Tibial nerve (tissue), 4 donors: ENCODE measurements around the gene CFAP221. TPM values are rescaled to one million over a fixed set of nuclear protein-coding genes. Genes with fewer than 3 reads are reported as not detected.

Experiments
- DNase-seq, 2 donors: peaks; one replicate each; pipeline ENCODE4 v3.0.0-alpha.2; 2019; ENCODE audit warnings: low spot score in 2 of 2
- H3K27ac ChIP-seq, 4 donors: fragments of 200-600 bp; sonication (generic) in 3 of 4; one replicate each; pipeline ENCODE4 v1.5.1; 2017 to 2019; ENCODE audit warnings: mild to moderate bottlenecking in 1 of 4
- H3K27me3 ChIP-seq, 2 donors: fragments of 200-600 bp; sonication (generic) in 1 of 2; one replicate each; pipeline versions ENCODE4 v1.5.1 to v1.6.0; 2017 to 2019
- H3K36me3 ChIP-seq, 3 donors: fragments of 200-600 bp; sonication (generic); one replicate each; pipeline ENCODE4 v1.5.1; 2018 to 2019
- H3K4me1 ChIP-seq, 4 donors: fragments of 200-600 bp; sonication (generic) in 3 of 4; one replicate each; pipeline ENCODE4 v1.5.1; 2017 to 2019
- H3K4me3 ChIP-seq, 4 donors: fragments of 200-600 bp; sonication (generic) in 3 of 4; one replicate each; pipeline ENCODE4 v1.5.1; 2017 to 2019; ENCODE audit warnings: mild to moderate bottlenecking in 1 of 4, moderate library complexity in 1 of 4
- H3K9me3 ChIP-seq, 4 donors: fragments of 200-600 bp; sonication (generic) in 3 of 4; one replicate each; pipeline ENCODE4 v1.5.1; 2017 to 2019
- CTCF ChIP-seq, 5 experiments: fragments of 200-600 bp in 3 of 5; fragments of 450-650 bp in 2 of 5; sonication (generic) in 3 of 5; IDR thresholded peaks; one replicate each; pipeline ENCODE4 v1.5.1; 2016 to 2019; ENCODE audit warnings: antibody characterized with exemption in 5 of 5, mild to moderate bottlenecking in 3 of 5, moderate library complexity in 2 of 5
- EP300 ChIP-seq, 2 donors: sonication (generic); formaldehyde crosslinking; IDR thresholded peaks; one replicate each; pipeline ENCODE4 v1.6.1; 2017; ENCODE audit warnings: antibody characterized with exemption in 2 of 2, mild to moderate bottlenecking in 1 of 2
- POLR2A ChIP-seq, 2 donors: fragments of 450-650 bp; IDR thresholded peaks; one replicate each; pipeline ENCODE4 v1.6.1; 2017; ENCODE audit warnings: antibody characterized with exemption in 2 of 2, mild to moderate bottlenecking in 2 of 2, moderate library complexity in 2 of 2
- WGBS, 2 donors: methylation state at CpG; one replicate each; pipeline ENCODE4 v1.1.5; 2018; 5-methylcytosine and 5-hydroxymethylcytosine counted together
- total RNA-seq, 4 donors: library from RNA; depleted of rRNA; stranded (reverse); fragments of >200 nt; gene quantifications; one replicate each; pipeline ENCODE4 v1.1.0, GENCODE V29; 2016

Gene CFAP221
- total RNA-seq, 4 donors from 2014 or later, result 0.30 to 1.7 (median 0.42) TPM; not detected in 1

- TF ChIP-seq CTCF (IDR thresholded peaks at IDR 0.05) (no peak), EP300 (IDR thresholded peaks at IDR 0.05) (no peak), POLR2A (IDR thresholded peaks at IDR 0.05) (no peak)
- no peak for DNase-seq
- WGBS, 2 donors, result 38 to 39% methylated on average over 10 of the region's 10 CpGs
- Histone ChIP-seq H3K27ac (no peak overlapping the region), H3K27me3 (peaks cover 0 to 4% of the 10 kb centered on the region in 2 donors), H3K9me3 (no peaks in the 10 kb centered on the region), H3K4me3 (no peak overlapping the region), H3K4me1 (peaks cover 0 to 13% (median 10%) of the 10 kb centered on the region in 4 donors), H3K36me3 (peaks cover 0 to 17% (median 0%) of the 10 kb centered on the region in 3 donors)
These were observed 150.7 kb downstream of the CFAP221 start for GRCh38 chr2:119694845-119695521.

GRCh38 chr2:119696005-119696404, 151.8 kb downstream of the CFAP221 start:
- no peak overlapping the region for H3K4me3 ChIP-seq
- H3K27me3 ChIP-seq, result peaks cover 0 to 4% of the 10 kb centered on the region in 2 donors
- H3K4me1 ChIP-seq, result peaks cover 0 to 13% (median 10%) of the 10 kb centered on the region in 4 donors
- no peak overlapping the region for H3K27ac ChIP-seq
- H3K36me3 ChIP-seq, result peaks cover 0 to 11% (median 0%) of the 10 kb centered on the region in 3 donors
- 98 to 100% methylated on average over 3 of the region's 3 CpGs for WGBS, 2 donors
- no peak for TF ChIP-seq EP300 (IDR thresholded peaks at IDR 0.05)
- TF ChIP-seq POLR2A (IDR thresholded peaks at IDR 0.05), result no peak
- no peak for TF ChIP-seq CTCF (IDR thresholded peaks at IDR 0.05)
- DNase-seq, result no peak
- no peaks in the 10 kb centered on the region for H3K9me3 ChIP-seq

DNA sequence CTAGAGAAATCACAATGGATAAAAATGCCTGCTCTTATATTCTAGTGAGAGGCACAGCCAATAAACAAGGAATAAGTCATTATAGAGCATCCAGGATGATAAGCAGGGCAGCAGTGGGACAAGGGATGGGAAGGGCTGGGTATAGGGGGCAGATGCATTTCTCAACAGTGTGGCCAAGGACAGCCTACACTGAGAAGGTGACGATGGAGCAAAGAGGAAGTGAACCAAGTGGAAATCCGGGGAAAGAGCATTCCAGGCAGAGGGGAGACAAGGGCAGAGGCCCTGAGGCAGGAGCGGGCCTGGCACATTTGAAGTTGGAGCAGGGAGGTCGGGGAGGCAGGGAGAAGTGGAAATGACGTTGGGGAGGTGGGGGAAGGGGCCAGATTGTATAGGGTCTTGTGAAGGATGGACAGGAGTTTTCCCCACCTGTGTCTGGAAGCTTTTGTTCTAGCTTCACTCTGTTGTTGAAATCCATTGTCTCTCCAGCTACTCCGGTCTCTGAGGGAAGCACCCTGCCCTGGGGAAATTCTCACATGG, 152.3 kb downstream of the CFAP221 start:
- H3K36me3 ChIP-seq, result peaks cover 0 to 10% (median 0%) of the 10 kb centered on the region in 3 donors
- peaks cover 0 to 13% (median 10%) of the 10 kb centered on the region in 4 donors for H3K4me1 ChIP-seq
- no peak for DNase-seq
- no peak for TF ChIP-seq POLR2A (IDR thresholded peaks at IDR 0.05)
- no peak for TF ChIP-seq CTCF (IDR thresholded peaks at IDR 0.05)
- no peak for TF ChIP-seq EP300 (IDR thresholded peaks at IDR 0.05)
- peaks cover 0 to 4% of the 10 kb centered on the region in 2 donors for H3K27me3 ChIP-seq
- no peak overlapping the region for H3K27ac ChIP-seq
- H3K9me3 ChIP-seq, result no peaks in the 10 kb centered on the region
- 68 to 78% methylated on average over 6 of the region's 6 CpGs for WGBS, 2 donors
- no peak overlapping the region for H3K4me3 ChIP-seq

DNA sequence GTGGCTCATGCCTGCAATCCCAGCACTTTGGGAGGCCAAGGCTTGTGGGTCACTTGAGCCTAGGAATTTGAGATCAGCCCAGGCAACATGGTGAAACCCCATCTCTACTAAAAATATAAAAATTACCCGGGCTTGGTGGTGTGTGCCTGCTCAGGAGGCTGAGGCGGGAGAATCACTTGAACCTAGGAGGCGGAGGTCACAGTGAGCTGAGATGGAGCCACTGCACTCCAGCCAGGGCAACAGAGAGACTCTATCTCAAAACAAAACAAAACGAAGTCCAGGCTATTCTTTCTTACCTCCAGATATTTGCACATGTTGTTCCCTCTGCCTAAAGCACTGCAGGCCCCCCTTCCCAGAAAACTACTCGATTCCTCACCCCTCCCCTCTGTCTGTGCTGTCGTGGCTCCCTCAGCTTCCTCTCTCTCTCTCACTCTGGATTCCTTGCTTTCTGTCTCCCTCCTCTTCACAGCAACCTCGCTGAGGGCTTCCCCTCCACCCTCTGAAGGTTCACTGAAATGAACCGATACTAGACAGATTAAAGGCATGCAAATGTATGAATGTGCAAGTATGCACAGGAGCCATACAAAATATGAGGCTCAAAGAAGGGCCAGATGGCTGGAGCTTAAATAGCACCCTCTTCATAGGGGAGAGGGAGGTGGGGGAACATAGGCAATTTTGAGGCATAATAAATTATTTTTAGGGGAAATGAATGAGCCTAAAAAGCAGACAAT, 153.2 kb downstream of the CFAP221 start:
- Histone ChIP-seq H3K27ac (no peak overlapping the region), H3K36me3 (peaks cover 0 to under 1% (median 0%) of the 10 kb centered on the region in 3 donors), H3K27me3 (peaks cover 0 to 4% of the 10 kb centered on the region in 2 donors), H3K4me3 (no peak overlapping the region), H3K4me1 (peaks cover 0 to 13% (median 10%) of the 10 kb centered on the region in 4 donors), H3K9me3 (no peaks in the 10 kb centered on the region)
- TF ChIP-seq CTCF (IDR thresholded peaks at IDR 0.05) (no peak), EP300 (IDR thresholded peaks at IDR 0.05) (no peak)
- WGBS, 2 donors, result 49 to 55% methylated on average over 8 of the region's 8 CpGs
- no peak for DNase-seq

- H3K9me3 ChIP-seq, result no peaks in the 10 kb centered on the region
- 75 to 98% methylated on average over 3 of the region's 3 CpGs for WGBS, 2 donors
These were observed 154.0 kb downstream of the CFAP221 start for GRCh38 chr2:119698246-119698645.

More at GRCh38 chr2:119698246-119698645, 154.0 kb downstream of the CFAP221 start:
- peaks cover 0 to 13% (median 10%) of the 10 kb centered on the region in 4 donors for H3K4me1 ChIP-seq
- peaks cover 0 to 4% of the 10 kb centered on the region in 2 donors for H3K27me3 ChIP-seq
- H3K4me3 ChIP-seq, result no peak overlapping the region
- TF ChIP-seq EP300 (IDR thresholded peaks at IDR 0.05), result no peak
- TF ChIP-seq CTCF (IDR thresholded peaks at IDR 0.05), result no peak
- TF ChIP-seq POLR2A (IDR thresholded peaks at IDR 0.05), result no peak
- H3K36me3 ChIP-seq, result no peaks in the 10 kb centered on the region
- H3K27ac ChIP-seq, result no peak overlapping the region
- no peak for DNase-seq
